ENCODE data around the gene ARNT2. TPM values are rescaled to one million over a fixed set of nuclear protein-coding genes. Genes with fewer than 3 reads are reported as not detected.
A peak's percentile ranks its signal among the peaks of the same experiment; 100 is the strongest.

ARNT2 gene
- polyA plus RNA-seq, 1 of the 3 experiments (the other 2 are of a cell fraction), result 17.0 TPM

DNA sequence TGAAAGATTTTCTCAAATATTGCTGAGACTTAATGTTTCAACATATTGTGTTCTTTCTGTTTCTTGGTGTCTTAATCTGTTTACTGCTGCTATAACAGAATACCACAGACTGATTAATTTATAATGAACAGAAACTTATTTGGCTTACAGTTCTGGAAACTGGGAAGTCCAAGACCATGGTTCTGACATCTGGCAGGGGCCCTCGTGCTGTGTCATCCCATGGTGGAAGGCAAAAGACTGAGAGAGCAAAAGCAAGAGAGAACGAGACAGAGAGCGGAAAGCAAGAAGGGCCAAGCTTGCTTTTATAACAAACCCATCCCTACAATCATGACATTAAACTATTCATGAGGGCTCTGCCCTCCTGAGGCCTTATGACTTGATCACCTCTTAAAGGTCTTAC is 88.7 kb downstream of the ARNT2 start:
- no peak overlapping the region for H3K9ac ChIP-seq
- H3K4me1 ChIP-seq (ENCODE audit: control insufficient read depth in 1 of 2, insufficient read depth in 2 of 2, low read depth in 1 of 2, low read length in 1 of 2), result peaks cover 3 to 35% of the 10 kb centered on the region in 2 experiments
- no peaks in the 10 kb centered on the region for H3K9me2 ChIP-seq
- no peak overlapping the region for H3K4me3 ChIP-seq (ENCODE audit: low read depth in 2 of 2, low read length in 1 of 2)
- ChIA-PET POLR2A (no interaction called here), CTCF (no interaction called here)
- 98% methylated on average over 3 of the region's 3 CpGs for WGBS (ENCODE audit: low lambda C conversion rate)
- TF ChIP-seq, protein P1, sequence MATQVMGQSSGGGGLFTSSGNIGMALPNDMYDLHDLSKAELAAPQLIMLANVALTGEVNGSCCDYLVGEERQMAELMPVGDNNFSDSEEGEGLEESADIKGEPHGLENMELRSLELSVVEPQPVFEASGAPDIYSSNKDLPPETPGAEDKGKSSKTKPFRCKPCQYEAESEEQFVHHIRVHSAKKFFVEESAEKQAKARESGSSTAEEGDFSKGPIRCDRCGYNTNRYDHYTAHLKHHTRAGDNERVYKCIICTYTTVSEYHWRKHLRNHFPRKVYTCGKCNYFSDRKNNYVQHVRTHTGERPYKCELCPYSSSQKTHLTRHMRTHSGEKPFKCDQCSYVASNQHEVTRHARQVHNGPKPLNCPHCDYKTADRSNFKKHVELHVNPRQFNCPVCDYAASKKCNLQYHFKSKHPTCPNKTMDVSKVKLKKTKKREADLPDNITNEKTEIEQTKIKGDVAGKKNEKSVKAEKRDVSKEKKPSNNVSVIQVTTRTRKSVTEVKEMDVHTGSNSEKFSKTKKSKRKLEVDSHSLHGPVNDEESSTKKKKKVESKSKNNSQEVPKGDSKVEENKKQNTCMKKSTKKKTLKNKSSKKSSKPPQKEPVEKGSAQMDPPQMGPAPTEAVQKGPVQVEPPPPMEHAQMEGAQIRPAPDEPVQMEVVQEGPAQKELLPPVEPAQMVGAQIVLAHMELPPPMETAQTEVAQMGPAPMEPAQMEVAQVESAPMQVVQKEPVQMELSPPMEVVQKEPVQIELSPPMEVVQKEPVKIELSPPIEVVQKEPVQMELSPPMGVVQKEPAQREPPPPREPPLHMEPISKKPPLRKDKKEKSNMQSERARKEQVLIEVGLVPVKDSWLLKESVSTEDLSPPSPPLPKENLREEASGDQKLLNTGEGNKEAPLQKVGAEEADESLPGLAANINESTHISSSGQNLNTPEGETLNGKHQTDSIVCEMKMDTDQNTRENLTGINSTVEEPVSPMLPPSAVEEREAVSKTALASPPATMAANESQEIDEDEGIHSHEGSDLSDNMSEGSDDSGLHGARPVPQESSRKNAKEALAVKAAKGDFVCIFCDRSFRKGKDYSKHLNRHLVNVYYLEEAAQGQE (IDR thresholded peaks at IDR 0.05; ENCODE audit: low read depth, low read length), result no peak
- H3K9me3 ChIP-seq, result no peaks in the 10 kb centered on the region
- no peak overlapping the region for H3K27ac ChIP-seq (ENCODE audit: low read depth in 2 of 2, low read length in 1 of 2)
- no peak for DNase-seq
- H3F3A ChIP-seq (replicated peaks; ENCODE audit: insufficient read depth), result peaks cover 26% of the 10 kb centered on the region
- no peaks in the 10 kb centered on the region for H3K36me3 ChIP-seq (replicated peaks in 1 of 2; ENCODE audit: control insufficient read depth in 1 of 2, insufficient read depth in 2 of 2, low read length in 1 of 2)
- no peaks in the 10 kb centered on the region for H3K27me3 ChIP-seq (ENCODE audit: insufficient read depth)
- H3K4me2 ChIP-seq, result no peak overlapping the region
- H4K20me1 ChIP-seq (ENCODE audit: insufficient read depth), result no peaks in the 10 kb centered on the region
- no peaks in the 10 kb centered on the region for H3K79me2 ChIP-seq (ENCODE audit: insufficient read depth)
- no peak overlapping the region for H2AFZ ChIP-seq (ENCODE audit: low read depth)

DNA sequence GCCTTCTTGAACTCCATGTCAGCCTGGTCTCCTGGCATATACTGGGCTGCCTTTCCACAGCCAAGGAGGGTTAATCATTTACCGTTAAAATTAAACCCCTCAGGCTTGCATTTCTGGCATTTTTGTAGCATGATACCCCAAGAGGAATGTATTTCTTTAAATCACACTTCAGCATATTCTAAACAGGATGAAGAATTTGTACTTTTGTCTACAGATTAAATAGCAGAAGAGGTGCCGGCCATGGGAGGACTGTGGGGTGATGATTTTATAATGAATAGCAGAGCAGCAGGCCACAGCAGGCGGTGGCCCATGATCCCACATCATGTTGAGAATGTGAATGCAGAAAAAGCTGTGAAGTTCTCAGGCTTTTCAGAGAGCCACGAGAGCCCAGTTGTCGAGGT is 90.2 kb downstream of the ARNT2 start:
- DNase-seq, result no peak
- TF ChIP-seq, protein P2, sequence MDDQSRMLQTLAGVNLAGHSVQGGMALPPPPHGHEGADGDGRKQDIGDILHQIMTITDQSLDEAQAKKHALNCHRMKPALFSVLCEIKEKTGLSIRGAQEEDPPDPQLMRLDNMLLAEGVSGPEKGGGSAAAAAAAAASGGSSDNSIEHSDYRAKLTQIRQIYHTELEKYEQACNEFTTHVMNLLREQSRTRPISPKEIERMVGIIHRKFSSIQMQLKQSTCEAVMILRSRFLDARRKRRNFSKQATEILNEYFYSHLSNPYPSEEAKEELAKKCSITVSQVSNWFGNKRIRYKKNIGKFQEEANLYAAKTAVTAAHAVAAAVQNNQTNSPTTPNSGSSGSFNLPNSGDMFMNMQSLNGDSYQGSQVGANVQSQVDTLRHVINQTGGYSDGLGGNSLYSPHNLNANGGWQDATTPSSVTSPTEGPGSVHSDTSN (IDR thresholded peaks at IDR 0.05), result 0 out of 2 replicates have a peak, but pooled peaks have one; percentile 11
- TF ChIP-seq, protein P3, sequence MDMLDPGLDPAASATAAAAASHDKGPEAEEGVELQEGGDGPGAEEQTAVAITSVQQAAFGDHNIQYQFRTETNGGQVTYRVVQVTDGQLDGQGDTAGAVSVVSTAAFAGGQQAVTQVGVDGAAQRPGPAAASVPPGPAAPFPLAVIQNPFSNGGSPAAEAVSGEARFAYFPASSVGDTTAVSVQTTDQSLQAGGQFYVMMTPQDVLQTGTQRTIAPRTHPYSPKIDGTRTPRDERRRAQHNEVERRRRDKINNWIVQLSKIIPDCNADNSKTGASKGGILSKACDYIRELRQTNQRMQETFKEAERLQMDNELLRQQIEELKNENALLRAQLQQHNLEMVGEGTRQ (IDR thresholded peaks at IDR 0.05; ENCODE audit: borderline replicate concordance, low read depth, low read length), result no peak
- peak in 1 of 2 experiments; percentile 68; a peak in 2 of 4 replicates for TF ChIP-seq EP300 (IDR thresholded peaks at IDR 0.05; ENCODE audit: borderline replicate concordance in 1 of 2, low read depth in 1 of 2, low read length in 1 of 2)
- TF ChIP-seq, protein P4, sequence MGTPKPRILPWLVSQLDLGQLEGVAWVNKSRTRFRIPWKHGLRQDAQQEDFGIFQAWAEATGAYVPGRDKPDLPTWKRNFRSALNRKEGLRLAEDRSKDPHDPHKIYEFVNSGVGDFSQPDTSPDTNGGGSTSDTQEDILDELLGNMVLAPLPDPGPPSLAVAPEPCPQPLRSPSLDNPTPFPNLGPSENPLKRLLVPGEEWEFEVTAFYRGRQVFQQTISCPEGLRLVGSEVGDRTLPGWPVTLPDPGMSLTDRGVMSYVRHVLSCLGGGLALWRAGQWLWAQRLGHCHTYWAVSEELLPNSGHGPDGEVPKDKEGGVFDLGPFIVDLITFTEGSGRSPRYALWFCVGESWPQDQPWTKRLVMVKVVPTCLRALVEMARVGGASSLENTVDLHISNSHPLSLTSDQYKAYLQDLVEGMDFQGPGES (IDR thresholded peaks at IDR 0.05; ENCODE audit: low read depth, low read length), result no peak
- TF ChIP-seq FOSL2 (IDR thresholded peaks at IDR 0.05; ENCODE audit: borderline replicate concordance, low read depth), result peak; percentile 41; the same call in 1 of the 2 replicates
- TF ChIP-seq TEAD4 (IDR thresholded peaks at IDR 0.05; ENCODE audit: borderline replicate concordance, insufficient read depth), result peak; percentile 59; the same call in 1 of the 2 replicates
- TF ChIP-seq, protein P1 (IDR thresholded peaks at IDR 0.05; ENCODE audit: low read depth, low read length), result no peak
- no peak for TF ChIP-seq CHD2 (IDR thresholded peaks at IDR 0.05; ENCODE audit: low read length, partially characterized antibody)
- peak; percentile 51; the same call in 1 of the 2 replicates for TF ChIP-seq JUND (IDR thresholded peaks at IDR 0.05)
- TF ChIP-seq YY1 (IDR thresholded peaks at IDR 0.05; ENCODE audit: low read depth), result no peak
- TF ChIP-seq, protein P5, sequence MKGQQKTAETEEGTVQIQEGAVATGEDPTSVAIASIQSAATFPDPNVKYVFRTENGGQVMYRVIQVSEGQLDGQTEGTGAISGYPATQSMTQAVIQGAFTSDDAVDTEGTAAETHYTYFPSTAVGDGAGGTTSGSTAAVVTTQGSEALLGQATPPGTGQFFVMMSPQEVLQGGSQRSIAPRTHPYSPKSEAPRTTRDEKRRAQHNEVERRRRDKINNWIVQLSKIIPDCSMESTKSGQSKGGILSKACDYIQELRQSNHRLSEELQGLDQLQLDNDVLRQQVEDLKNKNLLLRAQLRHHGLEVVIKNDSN (IDR thresholded peaks at IDR 0.05; ENCODE audit: borderline replicate concordance, low read depth), result no peak
- peak; percentile 47 for TF ChIP-seq TCF12 (IDR thresholded peaks at IDR 0.05)
- TF ChIP-seq RXRA (IDR thresholded peaks at IDR 0.05; ENCODE audit: borderline replicate concordance, low read depth), result peak; percentile 35; the same call in 1 of the 2 replicates
- TF ChIP-seq GATA2 (CRISPR knock-in tag; IDR thresholded peaks at IDR 0.05), result no peak
- Histone ChIP-seq H3K9me2 (no peaks in the 10 kb centered on the region), H3K79me2 (ENCODE audit: insufficient read depth) (no peaks in the 10 kb centered on the region), H3K4me3 (ENCODE audit: low read depth in 2 of 2, low read length in 1 of 2) (no peak overlapping the region), H3K27me3 (ENCODE audit: insufficient read depth) (no peaks in the 10 kb centered on the region), H3K9ac (no peak overlapping the region), H3F3A (replicated peaks; ENCODE audit: insufficient read depth) (peaks cover 12% of the 10 kb centered on the region), H2AFZ (ENCODE audit: low read depth) (no peak overlapping the region), H3K27ac (ENCODE audit: low read depth in 2 of 2, low read length in 1 of 2) (peak overlapping the region in 1 of 2 experiments; percentile 29; a peak in 3 of 4 replicates), H3K9me3 (no peaks in the 10 kb centered on the region), H3K4me1 (ENCODE audit: control insufficient read depth in 1 of 2, insufficient read depth in 2 of 2, low read depth in 1 of 2, low read length in 1 of 2) (peaks cover 2 to 24% of the 10 kb centered on the region in 2 experiments; a peak in 3 of 4 replicates), H3K36me3 (replicated peaks in 1 of 2; ENCODE audit: control insufficient read depth in 1 of 2, insufficient read depth in 2 of 2, low read length in 1 of 2) (no peaks in the 10 kb centered on the region), H3K4me2 (peak overlapping the region; percentile 26), H4K20me1 (ENCODE audit: insufficient read depth) (no peaks in the 10 kb centered on the region)
- POLR2A ChIA-PET, result no interaction called here
- WGBS (ENCODE audit: low lambda C conversion rate), result 64% methylated on average over 5 of the region's 5 CpGs
- CTCF ChIA-PET, result no interaction called here
